Activated naive CD8-positive, alpha-beta T cell treated with anti-CD3 and anti-CD28 coated beads, Interleukin-2, amount 10 ng/mL, durations not matched to agents 7 days and 5 days (primary cell): Measurements from ENCODE around the gene TMEM82. TPM values are rescaled to one million over a fixed set of nuclear protein-coding genes. Genes with fewer than 3 reads are reported as not detected.
A peak's percentile ranks its signal among the peaks of the same experiment; 100 is the strongest.

Source experiments
- ATAC-seq: fragments of 150-1000 bp; cut with Tn5 transposase; one replicate; pipeline ENCODE4 v1.10.0; 2021; ENCODE audit warnings: low read depth, moderate library complexity
- POLR2A ChIA-PET: fragments of 350-600 bp; sonication (Branson Sonifier 250); formaldehyde crosslinking; loops from one replicate; lab custom pipeline; 2021; ENCODE audit warnings: antibody characterized with exemption; lab: Charles Lee
- DNase-seq: peaks from one replicate; pipeline ENCODE4 v3.0.0; 2021
- H3K27ac Mint-ChIP-seq: one replicate; pipeline ENCODE4 v1.8.0; 2022; ENCODE audit warnings: mild to moderate bottlenecking, mixed read lengths
- H3K27me3 Mint-ChIP-seq: one replicate; pipeline ENCODE4 v1.8.0; 2022; ENCODE audit warnings: mild to moderate bottlenecking, moderate library complexity, mixed read lengths
- H3K36me3 Mint-ChIP-seq: one replicate; pipeline ENCODE4 v1.8.0; 2021; ENCODE audit warnings: mild to moderate bottlenecking, mixed read lengths
- H3K4me1 Mint-ChIP-seq: one replicate; pipeline ENCODE4 v1.8.0; 2021; ENCODE audit warnings: mixed read lengths
- H3K4me3 Mint-ChIP-seq: one replicate; pipeline ENCODE4 v1.8.0; 2022; ENCODE audit warnings: mild to moderate bottlenecking, moderate library complexity, mixed read lengths
- H3K9me3 Mint-ChIP-seq: one replicate; pipeline ENCODE4 v1.8.0; 2021; ENCODE audit warnings: mixed read lengths
- total RNA-seq, 2 experiments: library from RNA; stranded (reverse); gene quantifications; one replicate each; pipeline ENCODE4 v1.2.3, GENCODE V29; 2021

The TMEM82 gene
- total RNA-seq, 2 experiments from 2014 or later = not detected

- no peak overlapping the region for H3K27ac Mint-ChIP-seq
- POLR2A ChIA-PET = no interaction called here
- H3K4me3 Mint-ChIP-seq = no peak overlapping the region
- H3K9me3 Mint-ChIP-seq = no peaks in the 10 kb centered on the region
- no peaks in the 10 kb centered on the region for H3K27me3 Mint-ChIP-seq
- no peaks in the 10 kb centered on the region for H3K36me3 Mint-ChIP-seq
- DNase-seq = no peak
- ATAC-seq = no peak
- H3K4me1 Mint-ChIP-seq = no peaks in the 10 kb centered on the region
Observed at GRCh38 chr1:15734296-15734695, 8.0 kb upstream of the TMEM82 start.

GRCh38 chr1:15734901-15735300 lies 7.4 kb upstream of the TMEM82 start:
- Mint-ChIP-seq H3K4me1 (no peaks in the 10 kb centered on the region), H3K27ac (no peak overlapping the region), H3K27me3 (no peaks in the 10 kb centered on the region), H3K9me3 (no peaks in the 10 kb centered on the region), H3K4me3 (no peak overlapping the region), H3K36me3 (no peaks in the 10 kb centered on the region)
- POLR2A ChIA-PET = no interaction called here
- ATAC-seq (no peak), DNase-seq (no peak)

- no peak overlapping the region for H3K4me3 Mint-ChIP-seq
- H3K27me3 Mint-ChIP-seq = no peaks in the 10 kb centered on the region
- ATAC-seq (no peak), DNase-seq (no peak)
- POLR2A ChIA-PET = no interaction called here
- no peaks in the 10 kb centered on the region for H3K36me3 Mint-ChIP-seq
- no peaks in the 10 kb centered on the region for H3K9me3 Mint-ChIP-seq
- no peaks in the 10 kb centered on the region for H3K4me1 Mint-ChIP-seq
- no peak overlapping the region for H3K27ac Mint-ChIP-seq
Observed at GRCh38 chr1:15735304-15736037, 6.8 kb upstream of the TMEM82 start.

- no peak within 1 kb of the TSS for H3K27ac Mint-ChIP-seq
- no peaks in the 10 kb centered on the region for H3K27me3 Mint-ChIP-seq
Observed at GRCh38 chr1:15736038-15736891, 6.0 kb upstream of the TMEM82 start, which contains the start of gene SLC25A34. Gene SLC25A34, plus strand, starts transcription at chr1:15736258. Its CDS starts 228 bp downstream, at chr1:15736486.

GRCh38 chr1:15736892-15737261 lies 5.4 kb upstream of the TMEM82 start:
- POLR2A ChIA-PET = no interaction called here
- H3K27ac Mint-ChIP-seq = no peak overlapping the region
- no peaks in the 10 kb centered on the region for H3K9me3 Mint-ChIP-seq

More at GRCh38 chr1:15736038-15736891, 6.0 kb upstream of the TMEM82 start, which contains the start of gene SLC25A34:
- H3K9me3 Mint-ChIP-seq = no peaks in the 10 kb centered on the region
- no peak within 1 kb of the TSS for H3K4me3 Mint-ChIP-seq
- POLR2A ChIA-PET = no interaction called here
- DNase-seq (no peak), ATAC-seq (no peak)
- H3K36me3 Mint-ChIP-seq = no peaks in the 10 kb centered on the region
- peaks cover under 1% of the 10 kb centered on the region for H3K4me1 Mint-ChIP-seq

GRCh38 chr1:15737324-15738319 lies 4.7 kb upstream of the TMEM82 start:
- Mint-ChIP-seq H3K4me1 (peaks cover 5% of the 10 kb centered on the region), H3K27ac (no peak overlapping the region), H3K9me3 (no peaks in the 10 kb centered on the region), H3K36me3 (no peaks in the 10 kb centered on the region), H3K27me3 (no peaks in the 10 kb centered on the region), H3K4me3 (no peak overlapping the region)
- ATAC-seq (no peak), DNase-seq (no peak)
- POLR2A ChIA-PET = no interaction called here

More at GRCh38 chr1:15736892-15737261, 5.4 kb upstream of the TMEM82 start:
- no peak for DNase-seq
- no peak for ATAC-seq
- Mint-ChIP-seq H3K4me3 (no peak overlapping the region), H3K4me1 (peaks cover 5% of the 10 kb centered on the region), H3K27me3 (no peaks in the 10 kb centered on the region), H3K36me3 (no peaks in the 10 kb centered on the region)

GRCh38 chr1:15738416-15739113 lies 3.7 kb upstream of the TMEM82 start:
- H3K27me3 Mint-ChIP-seq = no peaks in the 10 kb centered on the region
- no peak overlapping the region for H3K27ac Mint-ChIP-seq
- ATAC-seq = no peak
- no peaks in the 10 kb centered on the region for H3K9me3 Mint-ChIP-seq
- H3K36me3 Mint-ChIP-seq = no peaks in the 10 kb centered on the region
- no peak for DNase-seq
- no peak overlapping the region for H3K4me3 Mint-ChIP-seq
- POLR2A ChIA-PET = no interaction called here
- peaks cover 5% of the 10 kb centered on the region for H3K4me1 Mint-ChIP-seq

GRCh38 chr1:15739259-15739658 lies 3.0 kb upstream of the TMEM82 start:
- H3K27me3 Mint-ChIP-seq = no peaks in the 10 kb centered on the region
- H3K4me3 Mint-ChIP-seq = no peak overlapping the region
- no peak overlapping the region for H3K27ac Mint-ChIP-seq
- POLR2A ChIA-PET = no interaction called here
- H3K36me3 Mint-ChIP-seq = no peaks in the 10 kb centered on the region
- DNase-seq (no peak), ATAC-seq (no peak)
- H3K9me3 Mint-ChIP-seq = no peaks in the 10 kb centered on the region
- H3K4me1 Mint-ChIP-seq = peaks cover 5% of the 10 kb centered on the region

- DNase-seq = no peak
- H3K27me3 Mint-ChIP-seq = no peaks in the 10 kb centered on the region
- POLR2A ChIA-PET = no interaction called here
- no peak for ATAC-seq
- no peaks in the 10 kb centered on the region for H3K36me3 Mint-ChIP-seq
- peaks cover 5% of the 10 kb centered on the region for H3K4me1 Mint-ChIP-seq
- H3K9me3 Mint-ChIP-seq = no peaks in the 10 kb centered on the region
- H3K4me3 Mint-ChIP-seq = no peak overlapping the region
- no peak overlapping the region for H3K27ac Mint-ChIP-seq
Observed at GRCh38 chr1:15739745-15740144, 2.6 kb upstream of the TMEM82 start.

GRCh38 chr1:15740924-15741850 lies 1.1 kb upstream of the TMEM82 start:
- no peaks in the 10 kb centered on the region for H3K9me3 Mint-ChIP-seq
- H3K4me3 Mint-ChIP-seq = no peak overlapping the region
- no peaks in the 10 kb centered on the region for H3K27me3 Mint-ChIP-seq
- H3K4me1 Mint-ChIP-seq = peaks cover 5% of the 10 kb centered on the region
- peak; percentile 80 for DNase-seq
- POLR2A ChIA-PET = interaction anchor here (0.7 to 0.9 kb wide), 2 partner anchors 87 to 148 kb away, joined by 3 read pairs; no protein-coding TSS in a partner anchor
- peak; percentile 85 for ATAC-seq
- H3K27ac Mint-ChIP-seq = no peak overlapping the region
- H3K36me3 Mint-ChIP-seq = no peaks in the 10 kb centered on the region

- peaks cover 5% of the 10 kb centered on the region for H3K4me1 Mint-ChIP-seq
- ATAC-seq (no peak), DNase-seq (no peak)
- H3K36me3 Mint-ChIP-seq = no peaks in the 10 kb centered on the region
- POLR2A ChIA-PET = no interaction called here
- H3K27ac Mint-ChIP-seq = no peak overlapping the region
- no peak overlapping the region for H3K4me3 Mint-ChIP-seq
- H3K9me3 Mint-ChIP-seq = no peaks in the 10 kb centered on the region
- no peaks in the 10 kb centered on the region for H3K27me3 Mint-ChIP-seq
Observed at GRCh38 chr1:15744122-15744679, 1.9 kb downstream of the TMEM82 start.
